ENCODE measurements around the gene HAS3. TPM values are rescaled to one million over a fixed set of nuclear protein-coding genes. Genes with fewer than 3 reads are reported as not detected.

Gene HAS3
- total and polyA plus RNA-seq, 2 donors from 2014 or later = 0.34 to 2.1 TPM

GRCh38 chr16:69116906-69117305, 11.5 kb downstream of the HAS3 start:
- Histone ChIP-seq H3K9me3 (ENCODE audit: control insufficient read depth in 2 of 3, insufficient read depth in 1 of 3, low read length in 3 of 3) (no peaks in the 10 kb centered on the region), H3K4me3 (ENCODE audit: low read length in 3 of 3) (no peak overlapping the region), H3K36me3 (ENCODE audit: control insufficient read depth in 2 of 3, insufficient read depth in 3 of 3, low read length in 3 of 3) (peaks cover 2 to 19% (median 4%) of the 10 kb centered on the region in 3 donors), H3K27me3 (ENCODE audit: control insufficient read depth, insufficient read depth, low read length) (no peaks in the 10 kb centered on the region), H3K27ac (ENCODE audit: low read depth in 2 of 2, low read length in 2 of 2) (no peak overlapping the region), H3K9ac (ENCODE audit: low read length in 3 of 3) (no peak overlapping the region), H3K4me1 (ENCODE audit: control insufficient read depth in 2 of 3, insufficient read depth in 2 of 3, low read depth in 1 of 3, low read length in 3 of 3) (peaks cover 0 to 23% (median 20%) of the 10 kb centered on the region in 3 donors)
- DNase-seq (no peak), FAIRE-seq (no peak)
- no peak for TF ChIP-seq CTCF (IDR thresholded peaks at IDR 0.05; ENCODE audit: borderline replicate concordance, extremely low read depth, insufficient read depth)
- intact Hi-C loops (cut with DNase I) = no loop called here

GRCh38 chr16:69118468-69118867, 13.0 kb downstream of the HAS3 start:
- no peak overlapping the region for H3K27ac ChIP-seq (ENCODE audit: low read depth in 2 of 2, low read length in 2 of 2)
- intact Hi-C loops (cut with DNase I) = no loop called here
- no peaks in the 10 kb centered on the region for H3K9me3 ChIP-seq (ENCODE audit: control insufficient read depth in 2 of 3, insufficient read depth in 1 of 3, low read length in 3 of 3)
- H3K4me3 ChIP-seq (ENCODE audit: low read length in 3 of 3) = no peak overlapping the region
- no peak for TF ChIP-seq CTCF (IDR thresholded peaks at IDR 0.05; ENCODE audit: borderline replicate concordance, extremely low read depth, insufficient read depth)
- no peak overlapping the region for H3K9ac ChIP-seq (ENCODE audit: low read length in 3 of 3)
- FAIRE-seq = no peak
- no peaks in the 10 kb centered on the region for H3K27me3 ChIP-seq (ENCODE audit: control insufficient read depth, insufficient read depth, low read length)
- peaks cover 0 to 20% (median 17%) of the 10 kb centered on the region in 3 donors for H3K4me1 ChIP-seq (ENCODE audit: control insufficient read depth in 2 of 3, insufficient read depth in 2 of 3, low read depth in 1 of 3, low read length in 3 of 3)
- H3K36me3 ChIP-seq (ENCODE audit: control insufficient read depth in 2 of 3, insufficient read depth in 3 of 3, low read length in 3 of 3) = peaks cover 2 to 19% (median 4%) of the 10 kb centered on the region in 3 donors
- no peak for DNase-seq

- Histone ChIP-seq H3K9ac (ENCODE audit: low read length in 3 of 3) (no peak overlapping the region), H3K4me1 (ENCODE audit: control insufficient read depth in 2 of 3, insufficient read depth in 2 of 3, low read depth in 1 of 3, low read length in 3 of 3) (peaks cover 0 to 20% (median 17%) of the 10 kb centered on the region in 3 donors), H3K27me3 (ENCODE audit: control insufficient read depth, insufficient read depth, low read length) (no peaks in the 10 kb centered on the region), H3K9me3 (ENCODE audit: control insufficient read depth in 2 of 3, insufficient read depth in 1 of 3, low read length in 3 of 3) (no peaks in the 10 kb centered on the region), H3K27ac (ENCODE audit: low read depth in 2 of 2, low read length in 2 of 2) (no peak overlapping the region), H3K4me3 (ENCODE audit: low read length in 3 of 3) (no peak overlapping the region), H3K36me3 (ENCODE audit: control insufficient read depth in 2 of 3, insufficient read depth in 3 of 3, low read length in 3 of 3) (peaks cover 2 to 16% (median 4%) of the 10 kb centered on the region in 3 donors)
- DNase-seq = no peak
- TF ChIP-seq CTCF (IDR thresholded peaks at IDR 0.05; ENCODE audit: borderline replicate concordance, extremely low read depth, insufficient read depth) = no peak
- intact Hi-C loops (cut with DNase I) = no loop called here
- FAIRE-seq = no peak
Observed at GRCh38 chr16:69118994-69119393, 13.5 kb downstream of the HAS3 start.

DNA sequence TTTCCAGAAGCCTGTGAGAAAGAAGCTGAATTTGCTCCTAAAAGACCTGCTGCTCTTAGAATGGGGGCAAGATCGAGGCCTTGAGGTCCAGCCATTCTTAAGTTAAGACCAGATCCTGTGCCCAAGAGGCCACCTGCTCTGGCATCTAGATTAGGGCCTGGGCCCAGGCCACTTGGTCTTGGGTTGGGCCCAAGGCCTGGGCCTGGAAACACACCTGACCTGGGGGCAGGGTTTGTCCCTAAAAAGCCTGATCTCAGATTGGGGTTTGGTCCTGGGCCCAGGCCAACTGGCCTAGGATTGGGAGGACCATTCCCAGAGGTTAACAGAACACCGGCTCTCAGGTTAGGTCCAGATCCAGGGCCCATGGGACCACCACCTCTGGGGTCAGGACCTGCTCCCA, 14.1 kb downstream of the HAS3 start:
- FAIRE-seq (no peak), DNase-seq (no peak)
- H3K9me3 ChIP-seq (ENCODE audit: control insufficient read depth in 2 of 3, insufficient read depth in 1 of 3, low read length in 3 of 3) = no peaks in the 10 kb centered on the region
- no peak overlapping the region for H3K9ac ChIP-seq (ENCODE audit: low read length in 3 of 3)
- no peak for TF ChIP-seq CTCF (IDR thresholded peaks at IDR 0.05; ENCODE audit: borderline replicate concordance, extremely low read depth, insufficient read depth)
- intact Hi-C loops (cut with DNase I) = no loop called here
- H3K4me3 ChIP-seq (ENCODE audit: low read length in 3 of 3) = no peak overlapping the region
- H3K27me3 ChIP-seq (ENCODE audit: control insufficient read depth, insufficient read depth, low read length) = no peaks in the 10 kb centered on the region
- no peak overlapping the region for H3K27ac ChIP-seq (ENCODE audit: low read depth in 2 of 2, low read length in 2 of 2)
- peaks cover 2 to 19% (median 4%) of the 10 kb centered on the region in 3 donors for H3K36me3 ChIP-seq (ENCODE audit: control insufficient read depth in 2 of 3, insufficient read depth in 3 of 3, low read length in 3 of 3)
- peaks cover 0 to 20% (median 17%) of the 10 kb centered on the region in 3 donors for H3K4me1 ChIP-seq (ENCODE audit: control insufficient read depth in 2 of 3, insufficient read depth in 2 of 3, low read depth in 1 of 3, low read length in 3 of 3)
